Duodenal mucosa (tissue), 2 donors: Measurements from ENCODE around the gene PAQR5.

Source experiments
- H3K27ac ChIP-seq: one replicate; pipeline ENCODE4 v1.7.0; 2013; ENCODE audit warnings: low read depth, low read length
- H3K27me3 ChIP-seq, 2 donors: one replicate each; pipeline ENCODE4 v1.7.0; 2013; ENCODE audit warnings: low read length in 2 of 2, control low read depth in 1 of 2; ENCODE audit not compliant: insufficient read depth in 2 of 2, control insufficient read depth in 1 of 2
- H3K36me3 ChIP-seq, 2 donors: one replicate each; pipeline ENCODE4 v1.7.0; 2013; ENCODE audit warnings: low read length in 2 of 2, control low read depth in 1 of 2; ENCODE audit not compliant: insufficient read depth in 2 of 2, control insufficient read depth in 1 of 2
- H3K4me1 ChIP-seq, 2 donors: one replicate each; pipeline ENCODE4 v1.7.0; 2013; ENCODE audit warnings: low read length in 2 of 2, control low read depth in 1 of 2; ENCODE audit not compliant: insufficient read depth in 2 of 2, control insufficient read depth in 1 of 2
- H3K4me3 ChIP-seq, 2 donors: one replicate each; pipeline ENCODE4 v1.7.0; 2013; ENCODE audit warnings: low read length in 2 of 2, low read depth in 1 of 2
- H3K9ac ChIP-seq, 2 donors: one replicate each; pipeline ENCODE4 v1.7.0; 2013; ENCODE audit warnings: low read length in 2 of 2, low read depth in 1 of 2
- H3K9me3 ChIP-seq, 2 donors: one replicate each; pipeline ENCODE4 v1.7.0; 2013; ENCODE audit warnings: low read length in 2 of 2, control low read depth in 1 of 2; ENCODE audit not compliant: control insufficient read depth in 1 of 2

PAQR5 gene

GRCh38 chr15:69452692-69453521 is 154.2 kb downstream of the PAQR5 start, which contains the start of gene RPLP1:
TSS of gene RPLP1 (plus strand) at chr15:69452818. CDS start at chr15:69452949, 131 bp downstream.
- Histone ChIP-seq H3K27me3 (no peaks in the 10 kb centered on the region), H3K9ac (peak within 1 kb of the TSS; percentile 92 to 95), H3K27ac (peak within 1 kb of the TSS; percentile 85), H3K36me3 (peaks cover 16 to 28% of the 10 kb centered on the region in 2 donors), H3K9me3 (no peaks in the 10 kb centered on the region), H3K4me1 (peaks cover 16 to 25% of the 10 kb centered on the region in 2 donors), H3K4me3 (peak within 1 kb of the TSS; percentile 95 to 96)

- Histone ChIP-seq H3K27me3 (no peaks in the 10 kb centered on the region), H3K27ac (no peak overlapping the region), H3K9me3 (no peaks in the 10 kb centered on the region), H3K9ac (peak overlapping the region in 1 of 2 donors; percentile 95), H3K4me1 (peaks cover 16 to 25% of the 10 kb centered on the region in 2 donors), H3K36me3 (peaks cover 16 to 30% of the 10 kb centered on the region in 2 donors), H3K4me3 (peak overlapping the region; percentile 95 to 96)
Measured at GRCh38 chr15:69454953-69455352, 156.2 kb downstream of the PAQR5 start.

- peaks cover 16 to 21% of the 10 kb centered on the region in 2 donors for H3K4me1 ChIP-seq
- H3K27ac ChIP-seq, result no peak overlapping the region
- H3K27me3 ChIP-seq, result no peaks in the 10 kb centered on the region
- H3K9me3 ChIP-seq, result no peaks in the 10 kb centered on the region
- no peak overlapping the region for H3K4me3 ChIP-seq
- no peak overlapping the region for H3K9ac ChIP-seq
- H3K36me3 ChIP-seq, result peaks cover 16 to 30% of the 10 kb centered on the region in 2 donors
Measured at GRCh38 chr15:69456208-69457166, 157.8 kb downstream of the PAQR5 start.
